Tongue (tissue), 2 donors: ENCODE data around the gene SEPTIN10. TPM values are rescaled to one million over a fixed set of nuclear protein-coding genes. Genes with fewer than 3 reads are reported as not detected.
A peak's percentile ranks its signal among the peaks of the same experiment; 100 is the strongest.
"Not testable (repeated sequence)": the region's sequence is repeated elsewhere in the genome, so short reads cannot be mapped to it uniquely, and the experiment has no call there.

Experiments
- DNase-seq: peaks from one replicate; pipeline ENCODE4 v3.0.0-alpha.2; 2015
- total RNA-seq: library from RNA; depleted of rRNA; stranded (reverse); fragments of >200 nt; gene quantifications from one replicate; pipeline ENCODE4 v1.2.3, GENCODE V29; 2014

Gene SEPTIN10
- total RNA-seq, 1 donor from 2014 or later, result 113 TPM

DNA sequence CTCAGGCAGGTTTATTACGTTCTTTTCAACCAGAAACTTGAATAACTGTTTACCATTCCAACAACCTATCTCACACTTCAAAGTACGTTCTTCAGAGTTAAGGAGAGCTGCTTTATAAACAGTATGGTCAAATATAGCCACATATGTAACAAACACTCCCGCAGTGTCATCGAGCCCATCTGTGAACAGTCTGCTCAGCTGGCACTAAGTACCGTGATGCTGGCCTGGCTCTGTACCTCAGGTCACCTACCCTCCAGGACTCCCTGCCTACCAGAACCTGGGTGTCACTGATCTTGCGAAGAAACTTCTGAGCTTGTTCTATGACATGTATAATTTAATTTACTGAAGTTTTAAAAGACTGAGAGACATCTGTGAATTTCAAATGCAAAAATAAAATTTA, 71.4 kb downstream of the SEPTIN10 start:
- no peak for DNase-seq

- no peak for DNase-seq
Measured at GRCh38 chr2:109538546-109538945, 75.2 kb downstream of the SEPTIN10 start.

GRCh38 chr2:109537565-109538222, 76.1 kb downstream of the SEPTIN10 start:
- peak; percentile 27 for DNase-seq

GRCh38 chr2:109536556-109536955, 77.2 kb downstream of the SEPTIN10 start:
- not testable (repeated sequence) for DNase-seq

DNA sequence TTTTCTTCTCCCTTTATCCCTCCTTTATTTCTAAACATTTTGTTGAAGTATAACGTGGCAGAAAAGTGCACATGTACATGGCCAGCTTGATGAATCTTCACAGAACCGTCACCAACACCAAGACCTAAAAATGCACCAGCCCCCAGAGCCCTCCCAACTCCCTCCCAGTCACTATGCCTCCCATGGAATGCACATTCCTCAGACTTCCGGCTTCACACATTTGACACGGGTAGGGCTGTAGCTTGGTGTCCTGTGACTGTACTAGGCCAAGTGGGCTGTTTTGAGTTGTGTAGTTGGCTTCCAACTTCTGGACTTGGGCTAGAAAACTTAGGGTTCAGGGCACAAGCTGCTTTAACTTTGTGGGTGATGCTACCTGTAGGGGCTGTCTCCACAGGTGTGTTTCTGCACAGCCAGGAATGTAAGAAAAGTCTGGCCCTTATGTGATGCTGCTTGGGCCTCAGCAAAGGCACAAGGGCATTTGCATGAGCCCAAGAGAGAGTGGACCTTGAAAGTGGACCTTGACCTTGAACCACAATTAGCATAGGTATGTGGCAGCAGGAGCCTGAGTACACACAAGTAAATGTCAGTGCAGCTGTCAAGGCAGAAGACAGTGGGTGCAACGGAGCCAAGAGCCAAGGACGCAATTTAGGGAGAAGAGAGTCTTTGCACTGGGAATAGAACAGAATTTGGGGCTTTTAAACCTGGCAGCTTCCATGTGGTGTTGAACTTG, 78.4 kb downstream of the SEPTIN10 start:
- no peak for DNase-seq

DNA sequence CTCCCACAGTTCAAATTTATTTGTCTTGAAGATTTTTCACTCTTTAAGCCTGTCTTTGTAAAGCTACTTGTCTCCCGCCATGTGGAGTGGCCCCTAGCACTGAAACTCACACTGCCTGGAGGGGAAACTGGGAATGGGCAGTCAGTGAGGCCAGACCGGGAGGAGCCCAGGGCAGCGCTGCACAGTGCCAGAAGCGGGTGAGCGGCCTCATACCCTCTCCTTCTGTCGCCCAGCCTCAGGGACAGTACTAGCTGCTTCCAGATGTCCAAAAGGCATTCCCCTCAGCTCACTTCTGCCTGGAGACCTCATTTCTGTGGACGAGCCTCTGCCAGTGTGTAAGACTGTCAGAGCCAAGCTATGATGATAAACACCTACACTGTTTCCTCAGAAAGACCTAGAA, 79.9 kb downstream of the SEPTIN10 start:
- no peak for DNase-seq

- no peak for DNase-seq
Measured at GRCh38 chr2:109532728-109533076, 81.1 kb downstream of the SEPTIN10 start.

DNA sequence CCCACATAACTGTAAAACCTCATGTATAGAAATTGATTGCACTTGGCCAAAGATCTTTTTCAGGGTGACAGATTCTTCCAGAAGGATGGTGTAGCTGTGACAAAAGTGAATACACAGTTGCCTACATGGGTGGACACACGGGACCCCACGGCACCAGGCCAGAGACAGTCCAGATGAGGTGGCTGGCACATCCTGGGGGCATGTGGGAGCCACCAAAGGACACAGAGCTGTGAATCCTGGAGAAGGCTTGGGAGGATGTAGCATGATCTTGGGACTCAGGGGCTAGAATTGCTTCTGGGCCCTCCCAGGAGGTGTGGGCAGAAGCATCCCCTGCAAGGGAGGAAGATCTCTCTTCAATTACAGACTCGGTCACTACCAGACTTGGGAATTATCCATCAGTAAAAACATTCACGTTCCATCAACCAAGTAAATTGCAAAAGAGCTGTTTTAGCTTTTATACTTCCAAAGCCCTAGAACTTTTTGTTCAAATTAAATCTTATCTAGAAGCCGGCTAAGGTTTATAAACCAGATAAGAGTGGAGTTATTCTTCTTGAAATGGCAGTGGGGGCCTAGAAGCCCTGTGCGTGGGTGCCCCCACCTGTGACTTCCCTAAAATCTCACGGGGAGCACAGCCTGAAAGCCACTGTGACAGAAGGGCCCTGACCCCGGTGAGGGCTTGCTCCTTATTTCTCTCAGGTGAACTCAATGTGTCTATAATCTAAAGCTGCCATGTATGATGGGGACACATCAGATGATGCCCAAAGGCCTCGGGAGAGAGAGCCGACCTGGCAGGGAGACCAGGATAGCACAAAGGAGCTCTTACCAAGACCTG, 81.7 kb downstream of the SEPTIN10 start:
- DNase-seq, result no peak

GRCh38 chr2:109531221-109531620, 82.5 kb downstream of the SEPTIN10 start:
- no peak for DNase-seq

GRCh38 chr2:109530712-109531111, 83.1 kb downstream of the SEPTIN10 start:
- no peak for DNase-seq

DNA sequence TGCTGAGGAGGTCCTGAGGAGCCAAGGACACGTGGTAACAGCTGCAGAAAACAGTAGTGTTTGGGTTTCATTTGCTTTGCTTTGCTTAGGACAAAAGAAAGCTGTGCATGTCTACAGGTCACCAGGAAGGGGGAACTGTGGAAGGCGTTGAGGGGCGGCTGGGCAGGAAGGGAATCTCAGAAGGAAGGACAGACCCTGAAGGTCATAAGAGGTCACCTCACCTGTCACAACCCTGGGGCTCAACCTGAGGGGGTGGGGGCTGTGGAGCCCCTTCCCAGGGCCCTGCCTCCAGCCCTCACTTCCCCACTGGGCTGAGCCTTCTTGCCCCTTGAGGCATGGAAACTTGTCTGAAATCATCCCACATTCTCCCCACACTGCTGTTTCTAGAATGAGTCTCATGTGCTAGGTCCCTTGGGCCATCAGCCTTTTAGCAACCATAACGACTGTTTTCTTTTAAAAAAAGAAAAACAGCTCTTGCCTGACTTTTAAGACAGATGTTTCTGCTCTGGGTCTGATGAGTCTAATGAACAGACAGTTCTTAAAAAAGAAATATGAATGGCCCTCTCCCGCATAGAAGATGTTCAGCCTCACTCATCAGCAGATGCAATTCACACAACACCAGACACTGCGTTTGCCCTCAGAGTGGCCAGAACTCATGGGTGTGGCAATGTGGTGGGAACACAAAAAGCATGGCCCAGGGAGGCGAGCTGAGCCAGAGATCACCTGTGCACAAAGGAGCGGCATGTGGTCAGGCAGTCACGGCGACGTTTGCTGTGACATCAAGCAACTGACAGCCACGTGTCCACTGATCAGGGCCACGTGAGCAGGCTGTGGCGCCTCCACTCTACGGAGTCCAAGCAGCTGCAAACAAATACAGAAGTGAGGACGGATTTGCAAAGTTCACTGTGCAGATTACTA, 84.0 kb downstream of the SEPTIN10 start:
- DNase-seq, result peak; percentile 44

DNA sequence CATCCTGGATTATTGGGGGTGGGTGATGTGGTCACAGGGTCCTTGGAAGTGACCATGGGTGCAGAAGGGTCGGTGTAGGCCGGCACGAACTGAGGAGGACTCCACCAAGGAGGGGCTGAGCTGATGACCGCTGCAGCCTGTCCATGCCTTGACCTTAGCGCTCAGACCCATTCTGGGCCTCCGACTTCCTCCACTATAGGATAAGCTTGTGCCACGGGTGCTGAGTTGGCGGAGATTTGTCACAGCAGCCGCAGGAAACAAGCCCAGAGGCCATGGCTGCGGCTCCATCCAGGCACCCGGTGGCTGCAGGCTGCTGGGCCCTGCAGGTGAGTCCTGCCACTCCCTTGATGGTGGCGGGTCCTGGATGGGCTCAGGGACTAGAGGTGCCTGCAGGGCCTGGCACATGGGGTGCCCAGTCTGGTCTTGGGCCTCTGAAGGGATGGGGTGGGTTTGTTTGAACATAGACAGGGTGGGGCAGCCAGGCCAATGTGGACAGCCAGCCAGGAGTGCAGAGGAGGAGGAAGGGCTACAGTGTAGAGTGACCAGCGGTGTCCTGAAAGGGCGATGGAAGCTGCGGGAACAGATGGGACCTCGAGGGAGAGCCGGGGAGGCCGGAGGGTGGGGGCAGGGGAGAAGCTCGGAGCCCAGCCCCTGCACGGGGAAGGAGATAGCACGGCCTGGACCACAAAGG, 84.8 kb downstream of the SEPTIN10 start:
- no peak for DNase-seq

DNA sequence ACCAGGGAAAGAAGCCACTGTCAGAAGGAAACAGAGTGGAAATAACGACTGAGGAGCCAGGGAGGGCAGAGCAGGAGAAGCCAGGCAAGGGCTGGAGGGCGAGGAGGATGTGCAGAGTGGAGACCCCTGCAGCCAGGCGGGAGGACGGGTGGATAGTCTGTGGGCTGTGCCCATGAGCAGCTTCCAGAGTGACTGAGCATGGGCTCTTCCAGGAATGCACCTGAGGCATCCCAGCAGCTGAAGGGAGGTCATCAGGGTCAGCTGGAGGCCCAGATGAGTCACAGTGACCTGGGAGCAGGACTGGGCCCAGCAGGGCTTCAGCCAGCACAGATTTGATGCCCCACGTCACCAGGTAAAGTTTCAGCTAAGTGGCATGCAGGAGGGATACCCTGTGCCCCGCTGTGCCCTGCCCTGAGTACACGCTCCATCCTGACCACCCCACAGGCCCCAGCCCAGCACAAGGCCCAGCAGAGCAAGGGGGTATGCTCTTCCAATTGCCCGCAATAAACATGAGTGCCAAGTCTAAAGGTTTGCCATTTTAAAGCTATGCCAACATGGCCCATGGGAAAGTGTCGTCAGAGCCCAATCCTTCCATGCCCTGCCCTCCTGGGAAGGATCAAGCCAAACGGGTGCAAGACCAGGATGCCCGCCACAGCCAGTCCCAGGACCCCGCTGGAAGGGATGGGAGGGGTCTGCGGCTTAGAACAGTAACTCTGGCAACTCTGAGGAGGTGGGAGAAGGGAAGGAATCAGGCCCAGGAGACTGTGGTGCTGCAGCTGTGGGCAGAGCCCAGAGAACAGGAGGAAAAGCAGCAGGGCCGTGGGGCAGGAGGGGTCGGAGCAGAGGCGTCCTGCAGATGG, 85.7 kb downstream of the SEPTIN10 start:
- DNase-seq, result no peak

- DNase-seq, result no peak
Measured at GRCh38 chr2:109527079-109527478, 86.7 kb downstream of the SEPTIN10 start.

- no peak for DNase-seq
Measured at GRCh38 chr2:109526442-109526970, 87.3 kb downstream of the SEPTIN10 start.

DNA sequence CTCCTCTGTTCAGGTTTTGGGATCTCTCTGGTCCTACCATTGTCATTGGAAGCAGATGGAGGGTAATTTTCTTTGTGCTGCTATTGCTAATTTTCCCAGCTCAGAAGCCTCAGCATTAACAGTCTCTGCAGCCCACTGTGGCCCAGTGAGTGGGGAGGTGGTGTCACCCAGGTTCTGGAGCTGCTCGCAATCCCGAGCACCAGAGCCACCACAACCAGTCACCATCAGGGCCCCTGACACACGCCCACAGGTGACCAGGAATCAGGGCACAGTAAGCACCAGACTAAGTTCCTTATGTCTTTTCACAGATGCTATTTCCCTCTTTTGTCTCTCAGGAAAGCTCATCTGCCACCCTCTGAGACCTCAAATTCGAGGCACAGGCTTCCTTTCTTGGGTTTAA, 87.9 kb downstream of the SEPTIN10 start:
- no peak for DNase-seq

DNA sequence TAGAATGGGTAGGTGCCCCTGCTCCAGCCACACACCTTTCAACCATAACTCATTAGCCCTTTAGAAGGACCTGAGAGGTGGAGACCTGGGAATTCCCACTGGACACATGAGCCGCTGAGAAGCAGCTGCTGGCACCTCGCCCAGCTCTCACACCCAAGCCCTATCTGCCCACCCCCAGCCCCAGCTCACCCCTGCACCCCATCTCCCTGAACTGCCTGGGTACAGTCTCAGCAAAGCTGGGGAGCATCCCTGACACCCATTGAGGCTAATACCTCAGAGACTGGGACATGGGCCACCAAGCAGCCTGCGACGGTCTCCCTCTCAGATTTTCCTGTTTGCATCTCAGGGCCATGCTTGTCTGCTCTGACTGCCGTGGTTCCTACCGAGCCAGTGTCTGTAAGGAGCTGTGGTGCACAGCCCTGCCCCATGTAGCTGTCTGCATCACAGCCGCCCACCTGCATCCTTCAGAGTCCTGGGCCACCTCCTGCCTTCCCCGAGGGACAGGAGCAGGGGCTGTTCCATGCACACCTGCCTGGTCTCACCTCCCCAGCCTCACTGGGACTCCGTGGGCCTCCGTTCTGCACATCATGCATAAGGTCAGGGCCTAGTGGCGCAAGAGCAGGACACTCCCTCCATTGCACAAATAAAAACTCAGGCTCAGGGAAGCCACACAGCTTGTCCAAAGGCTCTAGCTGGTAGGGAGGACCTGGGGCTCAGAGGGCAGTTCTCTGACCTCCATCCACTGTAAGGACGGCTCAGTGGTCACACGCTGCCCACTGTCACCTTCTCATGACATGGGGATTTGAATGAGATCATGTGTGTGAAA, 90.0 kb downstream of the SEPTIN10 start:
- DNase-seq, result no peak

DNA sequence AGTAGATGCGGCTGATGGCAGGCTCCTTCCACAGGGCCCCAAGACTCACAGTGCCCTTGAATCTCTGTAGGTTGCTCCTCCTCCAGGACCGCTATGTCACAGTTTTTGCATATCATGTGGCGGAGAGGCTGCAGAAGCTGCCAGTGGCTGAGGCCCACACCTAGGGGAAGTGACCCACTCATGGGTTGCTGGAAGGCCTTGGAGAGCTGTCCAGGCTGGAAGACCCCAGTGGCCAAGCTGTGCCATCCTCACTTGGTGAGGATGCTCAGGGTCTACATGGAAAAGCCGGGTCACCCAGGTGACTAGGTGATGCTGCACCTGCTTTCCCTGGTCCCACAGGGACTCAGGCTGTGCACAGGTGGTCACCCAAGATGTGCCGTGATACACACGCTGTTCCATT, 90.6 kb downstream of the SEPTIN10 start:
- no peak for DNase-seq

GRCh38 chr2:109522063-109522374, 91.7 kb downstream of the SEPTIN10 start:
- DNase-seq, result no peak
